H1 (cell line): ENCODE measurements around the gene GJD2. TPM values are rescaled to one million over a fixed set of nuclear protein-coding genes. Genes with fewer than 3 reads are reported as not detected.

Experiments
- CTCF ChIA-PET: fragments of 300-600 bp; sonication (Branson Sonifier 250); formaldehyde crosslinking; loops from one replicate; lab custom pipeline; 2021; ENCODE audit not compliant: partially characterized antibody; lab: Charles Lee
- POLR2A ChIA-PET: fragments of 300-600 bp; sonication (Branson Sonifier 250); formaldehyde crosslinking; loops from one replicate; lab custom pipeline; 2021; ENCODE audit warnings: inconsistent platforms; ENCODE audit not compliant: partially characterized antibody; lab: Charles Lee
- DNase-seq, 2 experiments: peaks; one replicate each; pipeline versions ENCODE4 v3.0.0 to v3.0.0-alpha.2; 2010 to 2022; ENCODE audit warnings: low spot score in 2 of 2, low read depth in 1 of 2, mixed read lengths in 1 of 2
- FAIRE-seq: peaks from 2 replicates; lab custom pipeline; 2011; peaks lifted over from hg19 to GRCh38; lab: Jason Lieb, UNC
- H2AFZ ChIP-seq: 2 replicates; pipeline ENCODE4 v1.8.1; 2012; ENCODE audit warnings: low read length, inconsistent platforms
- H2AK5ac ChIP-seq: 2 replicates; pipeline ENCODE4 v1.6.1; 2013; ENCODE audit warnings: low read depth, low read length
- H2BK120ac ChIP-seq: replicated peaks from 2 replicates; pipeline ENCODE3; 2013; ENCODE audit warnings: low read depth, low read length, inconsistent platforms
- H2BK12ac ChIP-seq: 2 replicates; pipeline ENCODE4 v1.6.1; 2013; ENCODE audit warnings: low read depth, low read length
- H2BK15ac ChIP-seq: 2 replicates; pipeline ENCODE4 v1.6.1; 2013; ENCODE audit warnings: low read length
- H2BK20ac ChIP-seq: 2 replicates; pipeline ENCODE4 v1.6.1; 2013; ENCODE audit warnings: low read length
- H2BK5ac ChIP-seq: 2 replicates; pipeline ENCODE4 v1.6.1; 2013; ENCODE audit warnings: low read depth, low read length
- H3K14ac ChIP-seq: 2 replicates; pipeline ENCODE4 v1.6.1; 2013; ENCODE audit warnings: inconsistent platforms; ENCODE audit not compliant: insufficient read length
- H3K18ac ChIP-seq: 2 replicates; pipeline ENCODE4 v1.6.1; 2013; ENCODE audit warnings: low read length; ENCODE audit errors: extremely low read depth
- H3K23ac ChIP-seq: 2 replicates; pipeline ENCODE4 v1.6.1; 2013; ENCODE audit warnings: inconsistent platforms; ENCODE audit not compliant: insufficient read length
- H3K23me2 ChIP-seq: 2 replicates; pipeline ENCODE4 v1.6.1; 2013; ENCODE audit warnings: low read depth, low read length
- H3K27ac ChIP-seq: 2 replicates; pipeline ENCODE4 v1.6.1; 2011; ENCODE audit warnings: low read depth, low read length, inconsistent platforms
- H3K27me3 ChIP-seq, 4 experiments: replicated peaks in 1 of 4; 1 replicate in 1 of 4; 2 replicates in 3 of 4; pipeline versions ENCODE4 v1.6.1 to v1.8.1; 2011 to 2013; ENCODE audit warnings: low read length in 3 of 4, mild to moderate bottlenecking in 3 of 4, inconsistent platforms in 2 of 4, mixed read lengths in 2 of 4, moderate library complexity in 1 of 4; ENCODE audit not compliant: control insufficient read depth in 3 of 4, insufficient read depth in 3 of 4; ENCODE audit errors: extremely low read depth in 1 of 4
- H3K36me3 ChIP-seq, 4 experiments: 2 replicates each; pipeline versions ENCODE4 v1.6.1 to v1.8.1; 2011 to 2013; ENCODE audit warnings: mild to moderate bottlenecking in 4 of 4, low read length in 3 of 4, moderate library complexity in 2 of 4, control low read depth in 1 of 4, inconsistent platforms in 1 of 4; ENCODE audit not compliant: insufficient read depth in 4 of 4, control insufficient read depth in 2 of 4
- H3K4ac ChIP-seq: replicated peaks from 2 replicates; pipeline ENCODE3; 2013; ENCODE audit warnings: low read length, low read depth, mixed read lengths, inconsistent platforms; ENCODE audit not compliant: insufficient read length
- H3K4me1 ChIP-seq, 4 experiments: replicated peaks in 1 of 4; 1 replicate in 1 of 4; 2 replicates in 3 of 4; pipeline versions ENCODE4 v1.6.1 to v1.8.1; 2011 to 2013; ENCODE audit warnings: low read length in 3 of 4, inconsistent platforms in 2 of 4, mixed read lengths in 1 of 4; ENCODE audit not compliant: insufficient read depth in 4 of 4, control insufficient read depth in 3 of 4
- H3K4me2 ChIP-seq, 2 experiments: 2 replicates each; pipeline versions ENCODE4 v1.6.1 to v1.8.1; 2011 to 2013; ENCODE audit warnings: low read depth in 2 of 2, low read length in 2 of 2, control low read depth in 1 of 2, inconsistent platforms in 1 of 2, mild to moderate bottlenecking in 1 of 2; ENCODE audit not compliant: insufficient read depth in 1 of 2
- H3K4me3 ChIP-seq, 4 experiments: fragments of 200-600, 300-600 bp in 1 of 4; sonication (generic), shearing (Covaris generic), sonication (Bioruptor Twin) in 1 of 4; 2 replicates each; pipeline versions ENCODE4 v1.5.1 to v1.8.1; 2011 to 2016; ENCODE audit warnings: low read length in 4 of 4, low read depth in 3 of 4, control low read depth in 2 of 4, inconsistent platforms in 2 of 4, mild to moderate bottlenecking in 2 of 4, mixed read lengths in 1 of 4, moderate library complexity in 1 of 4; ENCODE audit not compliant: insufficient read depth in 2 of 4; ENCODE audit errors: extremely low read depth in 1 of 4
- H3K56ac ChIP-seq: replicated peaks from 2 replicates; pipeline ENCODE3; 2013; ENCODE audit warnings: low read depth, mild to moderate bottlenecking, mixed read lengths, low read length, inconsistent platforms; ENCODE audit not compliant: insufficient read length
- H3K79me1 ChIP-seq: 2 replicates; pipeline ENCODE4 v1.6.1; 2013; ENCODE audit warnings: low read depth, low read length, control low read depth
- H3K79me2 ChIP-seq, 2 experiments: 2 replicates each; pipeline versions ENCODE4 v1.6.1 to v1.8.1; 2012 to 2013; ENCODE audit warnings: low read length in 2 of 2, mild to moderate bottlenecking in 2 of 2, inconsistent platforms in 1 of 2; ENCODE audit not compliant: insufficient read depth in 2 of 2, control insufficient read depth in 1 of 2
- H3K9ac ChIP-seq, 4 experiments: replicated peaks in 1 of 4; 1 replicate in 1 of 4; 2 replicates in 3 of 4; pipeline versions ENCODE4 v1.6.1 to v1.8.1; 2011 to 2013; ENCODE audit warnings: low read depth in 3 of 4, low read length in 3 of 4, control low read depth in 2 of 4, mild to moderate bottlenecking in 2 of 4, moderate library complexity in 2 of 4, inconsistent platforms in 1 of 4; ENCODE audit errors: extremely low read depth in 1 of 4
- H3K9me3 ChIP-seq, 2 experiments: 2 replicates each; pipeline versions ENCODE4 v1.6.1 to v1.8.1; 2012 to 2013; ENCODE audit warnings: mild to moderate bottlenecking in 2 of 2, moderate library complexity in 2 of 2, control low read depth in 1 of 2, inconsistent platforms in 1 of 2, low read depth in 1 of 2, low read length in 1 of 2, mixed read lengths in 1 of 2; ENCODE audit not compliant: insufficient read depth in 2 of 2
- H4K20me1 ChIP-seq, 2 experiments: replicated peaks in 1 of 2; 2 replicates each; pipeline versions ENCODE3 to v1.8.1; 2011 to 2013; ENCODE audit warnings: inconsistent platforms in 2 of 2, low read length in 2 of 2, mild to moderate bottlenecking in 1 of 2; ENCODE audit not compliant: insufficient read depth in 2 of 2, control insufficient read depth in 1 of 2
- H4K5ac ChIP-seq: 2 replicates; pipeline ENCODE4 v1.6.1; 2013; ENCODE audit warnings: low read length, low read depth, mixed read lengths, inconsistent platforms; ENCODE audit not compliant: insufficient read length
- H4K8ac ChIP-seq: 2 replicates; pipeline ENCODE4 v1.8.0; 2013; ENCODE audit warnings: mild to moderate bottlenecking, moderate library complexity, low read length, inconsistent platforms; ENCODE audit not compliant: insufficient read depth; ENCODE audit errors: extremely low read depth
- H4K91ac ChIP-seq: replicated peaks from 2 replicates; pipeline ENCODE3; 2013; ENCODE audit warnings: low read length, mixed read lengths, inconsistent platforms; ENCODE audit not compliant: insufficient read length
- ASH2L ChIP-seq: fragments of 200-600, 300-600 bp; sonication (generic); IDR thresholded peaks from one replicate; pipeline ENCODE4 v1.7.1; 2017; ENCODE audit warnings: low read length
- BRCA1 ChIP-seq: IDR thresholded peaks from 2 replicates; pipeline ENCODE4 v1.6.1; 2012; ENCODE audit warnings: low read depth, low read length, improper control_type of control experiment
- CBX5 ChIP-seq: fragments of 300-800, 300-1000 bp; sonication (generic); IDR thresholded peaks from 2 replicates; pipeline ENCODE4 v1.7.1; 2016; ENCODE audit warnings: antibody characterized with exemption, low read length, low read depth
- CEBPB ChIP-seq: IDR thresholded peaks from 2 replicates; pipeline ENCODE4 v1.6.1; 2012; ENCODE audit warnings: low read depth, low read length
- CHD1 ChIP-seq: IDR thresholded peaks from 2 replicates; pipeline ENCODE4 v1.6.1; 2012; ENCODE audit warnings: low read depth, low read length, improper control_type of control experiment
- E2F6 ChIP-seq: IDR thresholded peaks from 2 replicates; pipeline ENCODE4 v1.6.1; 2012; ENCODE audit warnings: inconsistent platforms
- GABPA ChIP-seq: IDR thresholded peaks from 2 replicates; pipeline ENCODE4 v1.6.1; 2011; ENCODE audit warnings: mild to moderate bottlenecking, low read length, moderate library complexity, borderline replicate concordance; ENCODE audit not compliant: insufficient read depth
- POLR2AphosphoS5 ChIP-seq: IDR thresholded peaks from 2 replicates; pipeline ENCODE4 v1.6.1; 2011; ENCODE audit warnings: low read depth, low read length
- RFX5 ChIP-seq: IDR thresholded peaks from 2 replicates; pipeline ENCODE4 v1.6.1; 2011; ENCODE audit warnings: low read depth, low read length, improper control_type of control experiment, borderline replicate concordance
- SIN3A ChIP-seq, 2 experiments: IDR thresholded peaks in 1 of 2; conservative IDR thresholded peaks in 1 of 2; 2 replicates each; pipeline ENCODE4 v1.6.1; 2011 to 2012; ENCODE audit warnings: low read length in 2 of 2, improper control_type of control experiment in 1 of 2, low read depth in 1 of 2, mild to moderate bottlenecking in 1 of 2
- SRF ChIP-seq: IDR thresholded peaks from 2 replicates; pipeline ENCODE4 v1.6.1; 2011; ENCODE audit warnings: mild to moderate bottlenecking, low read depth, low read length, moderate library complexity
- TAF7 ChIP-seq: optimal IDR thresholded peaks from 2 replicates; pipeline ENCODE3; 2011; ENCODE audit warnings: low read depth, mild to moderate bottlenecking, inconsistent platforms, low read length, moderate library complexity, borderline replicate concordance
- WGBS, 2 experiments: shearing (Covaris generic) in 1 of 2; methylation state at CpG; one replicate each; pipeline versions ENCODE4 v1.1.6 to v1.1.7; 2013 to 2015; ENCODE audit warnings: low lambda C conversion rate in 2 of 2, mixed read lengths in 2 of 2, inconsistent platforms in 1 of 2, low coverage in 1 of 2, missing lambda C conversion rate in 1 of 2; ENCODE audit not compliant: insufficient replicate concordance in 2 of 2, insufficient coverage in 1 of 2, insufficient read length in 1 of 2; ENCODE audit errors: extremely low coverage in 1 of 2, missing lambda C conversion rate in 1 of 2; 5-methylcytosine and 5-hydroxymethylcytosine counted together
- polyA plus RNA-seq, 7 experiments: library from polyadenylated mRNA; depleted of rRNA in 3 of 7; stranded (reverse) in 5 of 7; unstranded in 2 of 7; fragments of >200 nt in 5 of 7; fragments of 200-250 nt in 2 of 7; gene quantifications; 1 replicate in 5 of 7; 2 replicates in 1 of 7; 4 replicates in 1 of 7; pipeline versions ENCODE4 v1.2.1 to v1.2.3, GENCODE V29; 2011 to 2013; ENCODE audit warnings: missing spikeins in 2 of 7, mixed read lengths in 2 of 7
- total RNA-seq: library from RNA; stranded (reverse); fragmentation: NEBNext Ultra II Directional; extraction: Animal tissue kit (Norgen Biotek cat#: 25700); gene quantifications from 2 replicates; pipeline ENCODE4 v1.2.1, GENCODE V29; 2021

GJD2 gene
- total and polyA plus RNA-seq, 2 of the 8 experiments (the other 6 are each of a cell fraction or from before 2014, with no cell fraction given), result 0.39 to 0.54 TPM

GRCh38 chr15:34783431-34783830 is 28.6 kb upstream of the GJD2 start:
- 94% methylated on average over 2 of the region's 2 CpGs; no CpG with 5 or more reads in 1 of the 2 experiments for WGBS, 2 experiments
- Histone ChIP-seq H2BK12ac (no peak overlapping the region), H4K91ac (no peak overlapping the region), H3K36me3 (no peaks in the 10 kb centered on the region), H3K4me1 (no peaks in the 10 kb centered on the region), H3K23ac (no peak overlapping the region), H3K4ac (no peak overlapping the region), H4K5ac (no peak overlapping the region), H2BK5ac (no peak overlapping the region), H2BK120ac (no peak overlapping the region), H3K27me3 (peaks cover 0 to 4% (median 0%) of the 10 kb centered on the region in 4 experiments; a peak in 1 of 7 replicates), H3K23me2 (no peaks in the 10 kb centered on the region), H2BK15ac (no peak overlapping the region), H3K4me2 (no peak overlapping the region), H2AFZ (no peak overlapping the region), H3K9ac (no peak overlapping the region), H3K9me3 (no peaks in the 10 kb centered on the region), H4K8ac (no peak overlapping the region), H3K79me1 (no peaks in the 10 kb centered on the region), H3K14ac (no peak overlapping the region), H4K20me1 (no peaks in the 10 kb centered on the region), H3K56ac (no peak overlapping the region), H2BK20ac (no peak overlapping the region), H3K79me2 (no peaks in the 10 kb centered on the region), H3K4me3 (no peak overlapping the region), H2AK5ac (no peak overlapping the region), H3K18ac (no peak overlapping the region), H3K27ac (no peak overlapping the region)
- ChIA-PET CTCF (no interaction called here), POLR2A (interaction anchor here (1.7 kb wide), 1 partner anchor 10 kb away, joined by 7 read pairs; no protein-coding TSS in a partner anchor)
- TF ChIP-seq CBX5 (no peak), BRCA1 (no peak), GABPA (no peak), SRF (no peak), RFX5 (no peak), ASH2L (no peak), SIN3A (conservative IDR thresholded peaks at IDR 0.05 in 1 of 2, IDR thresholded peaks at IDR 0.05 in 1 of 2; ENCODE audit: low read depth in 1 of 2, low read length in 2 of 2) (no peak), POLR2AphosphoS5 (no peak), E2F6 (no peak), CHD1 (no peak), TAF7 (no peak), CEBPB (no peak; the same call in 1 of the 2 replicates)
- FAIRE-seq, result no peak
- DNase-seq, result no peak
